GM23338 (cell line): ENCODE results near the gene CPAMD8. TPM values are rescaled to one million over a fixed set of nuclear protein-coding genes. Genes with fewer than 3 reads are reported as not detected.

Source experiments
- CREB1 ChIP-seq: fragments of 250-450 bp; sonication (Bioruptor Pico); IDR thresholded peaks from 2 replicates; pipeline ENCODE4 v1.5.0; 2020; ENCODE audit warnings: low read depth, mild to moderate bottlenecking, moderate library complexity
- EZH2 ChIP-seq: fragments of 200-600 bp; sonication (generic); IDR thresholded peaks from one replicate; pipeline ENCODE4 v1.8.0; 2017; ENCODE audit warnings: antibody characterized with exemption, mild to moderate bottlenecking, low read depth; ENCODE audit not compliant: unreplicated experiment
- JUNB ChIP-seq: IDR thresholded peaks from one replicate; pipeline ENCODE4 v1.6.1; 2016; ENCODE audit warnings: antibody characterized with exemption; ENCODE audit not compliant: unreplicated experiment
- NANOG ChIP-seq: IDR thresholded peaks from 2 replicates; pipeline ENCODE4 v1.6.1; 2016; ENCODE audit warnings: antibody characterized with exemption, borderline replicate concordance
- REST ChIP-seq: IDR thresholded peaks from one replicate; pipeline ENCODE4 v1.6.1; 2018; ENCODE audit warnings: antibody characterized with exemption; ENCODE audit not compliant: unreplicated experiment
- STAT1 ChIP-seq: IDR thresholded peaks from one replicate; pipeline ENCODE4 v1.6.1; 2016; ENCODE audit warnings: antibody characterized with exemption; ENCODE audit not compliant: unreplicated experiment
- ZNF114 ChIP-seq: fragments of 250-450 bp; sonication (Bioruptor Pico); IDR thresholded peaks from 2 replicates; pipeline ENCODE4 v1.5.0; 2020; ENCODE audit warnings: mild to moderate bottlenecking, moderate library complexity
- ZNF331 ChIP-seq: fragments of 250-450 bp; sonication (Bioruptor Pico); IDR thresholded peaks from 2 replicates; pipeline ENCODE4 v1.5.0; 2020; ENCODE audit warnings: low read depth, mild to moderate bottlenecking, moderate library complexity
- ZNF462 ChIP-seq: fragments of 250-450 bp; sonication (Bioruptor Pico); IDR thresholded peaks from 2 replicates; pipeline ENCODE4 v1.5.0; 2020; ENCODE audit warnings: mild to moderate bottlenecking, moderate library complexity
- polyA plus RNA-seq: library from polyadenylated mRNA; unstranded; fragments of >200 nt; fragmentation: Nextera tagmentation; extraction: Ambion mirVana; gene quantifications from 2 replicates; pipeline ENCODE4 v1.2.1, GENCODE V29; 2016
- total RNA-seq: library from RNA; depleted of rRNA; stranded (reverse); fragments of >200 nt; shearing (Covaris generic); gene quantifications from 2 replicates; pipeline ENCODE4 v1.2.3, GENCODE V29; 2014

CPAMD8 gene
- total and polyA plus RNA-seq, 2 experiments from 2014 or later = 4.4 to 11.8 TPM

- TF ChIP-seq ZNF462 (CRISPR knock-in tag) = no peak
- TF ChIP-seq EZH2 = no peak
- no peak for TF ChIP-seq ZNF331 (CRISPR knock-in tag)
- no peak for TF ChIP-seq ZNF114 (CRISPR knock-in tag)
- no peak for TF ChIP-seq STAT1
- TF ChIP-seq NANOG = no peak
- no peak for TF ChIP-seq CREB1 (CRISPR knock-in tag)
- TF ChIP-seq REST = no peak
- TF ChIP-seq JUNB = no peak
These were observed 20.0 kb downstream of the CPAMD8 start (continued) for GRCh38 chr19:17006579-17006978.
